Aorta (tissue), 5 donors: Measurements from ENCODE around the gene LAGE3. TPM values are rescaled to one million over a fixed set of nuclear protein-coding genes. Genes with fewer than 3 reads are reported as not detected.

Experiments used
- ATAC-seq: fragments of 200-7000 bp; cut with Tn5 transposase; one replicate; pipeline ENCODE4 v1.9.1; 2022; ENCODE audit warnings: moderate library complexity; ENCODE audit not compliant: low FRiP score
- DNase-seq, 2 donors: peaks; one replicate each; pipeline ENCODE4 v3.0.0-alpha.2; 2020
- H3K27ac ChIP-seq, 2 donors: one replicate each; pipeline ENCODE4 v1.5.1; 2013; ENCODE audit warnings: low read length in 2 of 2, mild to moderate bottlenecking in 2 of 2, moderate library complexity in 2 of 2, control low read depth in 1 of 2, inconsistent platforms in 1 of 2, low read depth in 1 of 2
- H3K27me3 ChIP-seq, 2 donors: one replicate each; pipeline ENCODE4 v1.6.1; 2013; ENCODE audit warnings: control low read depth in 1 of 2, low read length in 1 of 2, mild to moderate bottlenecking in 1 of 2, moderate library complexity in 1 of 2; ENCODE audit not compliant: insufficient read depth in 2 of 2, control insufficient read depth in 1 of 2
- H3K36me3 ChIP-seq, 2 donors: one replicate each; pipeline ENCODE4 v1.6.1; 2013; ENCODE audit warnings: control low read depth in 1 of 2, low read length in 1 of 2, mild to moderate bottlenecking in 1 of 2; ENCODE audit not compliant: insufficient read depth in 2 of 2, control insufficient read depth in 1 of 2
- H3K4me1 ChIP-seq, 2 donors: one replicate each; pipeline ENCODE4 v1.6.1; 2013; ENCODE audit warnings: low read length in 2 of 2, control low read depth in 1 of 2, mild to moderate bottlenecking in 1 of 2, moderate library complexity in 1 of 2; ENCODE audit not compliant: insufficient read depth in 2 of 2, control insufficient read depth in 1 of 2
- H3K4me3 ChIP-seq, 2 donors: one replicate each; pipeline ENCODE4 v1.5.1; 2013; ENCODE audit warnings: low read length in 2 of 2, control low read depth in 1 of 2, mild to moderate bottlenecking in 1 of 2
- H3K9me3 ChIP-seq: one replicate; pipeline ENCODE4 v1.6.1; 2013; ENCODE audit warnings: mild to moderate bottlenecking, low read length; ENCODE audit not compliant: control insufficient read depth
- WGBS, 2 donors: extraction: QIAGEN DNeasy Blood & Tissue Kit; methylation state at CpG; one replicate each; pipeline ENCODE4 v1.1.7; 2013; 5-methylcytosine and 5-hydroxymethylcytosine counted together
- intact Hi-C, 2 donors: fragments of 100-400 bp; cut with DNase I; formaldehyde crosslinking; loops; one replicate each; pipeline versions ENCODE4 v1.14.2 to v1.15.0; 2022
- microRNA-seq, 2 donors: library from miRNA; unstranded; fragments of <30 nt; microRNA quantifications; one replicate each; pipeline ENCODE4 v1.2.0, GENCODE V29; 2020
- polyA plus RNA-seq, 2 donors: library from polyadenylated mRNA; stranded (reverse); fragments of 200-250 nt; gene quantifications; one replicate each; pipeline ENCODE4 v1.2.3, GENCODE V29; 2013
- total RNA-seq, 2 donors: library from RNA; stranded (reverse); fragmentation: NEBNext Ultra II Directional; extraction: Animal tissue kit (Norgen Biotek cat#: 25700); gene quantifications; one replicate each; pipeline ENCODE4 v1.2.1, GENCODE V29; 2021
- donor health status: healthy with polysubstance abuse.
- donor health status: Bipolar disorder and iron deficiency.
- donor health status: DM: no; HTN: no; CAD: no.
- donor health status: DM: no; HTN: no; CAD: no.
- donor health status: DM: yes; HTN: yes; CAD: no.

Gene LAGE3
- total and polyA plus RNA-seq, 4 donors, result 3.5 to 9.1 (median 7.1) TPM

DNA sequence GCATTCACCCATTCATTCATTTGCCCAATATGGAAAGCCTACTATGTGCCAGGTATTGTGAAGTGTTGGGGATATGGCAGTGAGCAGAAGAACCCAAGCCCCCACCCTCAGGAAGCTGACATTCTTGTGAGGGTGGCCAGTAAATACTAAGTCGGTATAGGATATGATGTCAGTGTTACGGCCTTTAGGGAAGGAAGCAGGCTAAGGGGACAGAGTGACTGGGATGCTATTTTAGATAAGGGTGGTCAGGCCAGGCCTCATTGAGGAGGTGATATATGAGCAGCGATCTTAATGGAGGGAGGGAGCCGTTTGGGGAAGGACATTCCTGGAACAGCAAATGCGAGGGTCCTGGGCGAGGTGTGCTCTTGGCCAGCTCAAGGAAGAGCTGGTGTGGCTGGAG, 48.6 kb downstream of the LAGE3 start:
- Histone ChIP-seq H3K36me3 (peaks cover 0 to 2% of the 10 kb centered on the region in 2 donors), H3K4me3 (no peak overlapping the region), H3K4me1 (no peaks in the 10 kb centered on the region), H3K27ac (no peak overlapping the region), H3K9me3 (no peaks in the 10 kb centered on the region), H3K27me3 (no peaks in the 10 kb centered on the region)
- WGBS, 2 donors, result 69 to 77% methylated on average over 6 of the region's 6 CpGs
- intact Hi-C loops, result no loop called here
- ATAC-seq (no peak), DNase-seq (no peak)

DNA sequence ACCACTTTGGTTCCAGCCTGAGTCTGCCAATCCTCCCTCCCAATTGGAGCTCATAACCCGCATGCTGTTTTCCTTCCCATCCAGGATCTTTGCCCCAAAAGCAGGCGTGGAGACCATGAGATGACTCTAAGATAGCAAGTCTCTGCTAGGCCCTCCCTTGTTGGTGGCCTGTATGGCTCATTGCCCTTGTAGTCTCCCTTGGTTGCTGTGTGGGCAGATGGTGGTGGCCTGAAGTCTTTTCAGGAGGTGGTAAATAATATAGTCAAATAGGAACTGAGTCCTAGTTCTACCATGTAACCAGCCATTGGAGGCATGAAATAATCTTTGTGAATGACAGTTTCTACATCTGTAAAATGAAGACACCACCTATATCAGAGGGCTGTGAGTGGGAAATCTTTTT, 49.4 kb downstream of the LAGE3 start:
- Histone ChIP-seq H3K36me3 (peaks cover 0 to 2% of the 10 kb centered on the region in 2 donors), H3K9me3 (no peaks in the 10 kb centered on the region), H3K27ac (no peak overlapping the region), H3K27me3 (no peaks in the 10 kb centered on the region), H3K4me1 (no peaks in the 10 kb centered on the region), H3K4me3 (no peak overlapping the region)
- DNase-seq, result no peak
- intact Hi-C loops, result no loop called here
- WGBS, 2 donors, result 66% methylated on average over 2 of the region's 2 CpGs
- no peak for ATAC-seq

DNA sequence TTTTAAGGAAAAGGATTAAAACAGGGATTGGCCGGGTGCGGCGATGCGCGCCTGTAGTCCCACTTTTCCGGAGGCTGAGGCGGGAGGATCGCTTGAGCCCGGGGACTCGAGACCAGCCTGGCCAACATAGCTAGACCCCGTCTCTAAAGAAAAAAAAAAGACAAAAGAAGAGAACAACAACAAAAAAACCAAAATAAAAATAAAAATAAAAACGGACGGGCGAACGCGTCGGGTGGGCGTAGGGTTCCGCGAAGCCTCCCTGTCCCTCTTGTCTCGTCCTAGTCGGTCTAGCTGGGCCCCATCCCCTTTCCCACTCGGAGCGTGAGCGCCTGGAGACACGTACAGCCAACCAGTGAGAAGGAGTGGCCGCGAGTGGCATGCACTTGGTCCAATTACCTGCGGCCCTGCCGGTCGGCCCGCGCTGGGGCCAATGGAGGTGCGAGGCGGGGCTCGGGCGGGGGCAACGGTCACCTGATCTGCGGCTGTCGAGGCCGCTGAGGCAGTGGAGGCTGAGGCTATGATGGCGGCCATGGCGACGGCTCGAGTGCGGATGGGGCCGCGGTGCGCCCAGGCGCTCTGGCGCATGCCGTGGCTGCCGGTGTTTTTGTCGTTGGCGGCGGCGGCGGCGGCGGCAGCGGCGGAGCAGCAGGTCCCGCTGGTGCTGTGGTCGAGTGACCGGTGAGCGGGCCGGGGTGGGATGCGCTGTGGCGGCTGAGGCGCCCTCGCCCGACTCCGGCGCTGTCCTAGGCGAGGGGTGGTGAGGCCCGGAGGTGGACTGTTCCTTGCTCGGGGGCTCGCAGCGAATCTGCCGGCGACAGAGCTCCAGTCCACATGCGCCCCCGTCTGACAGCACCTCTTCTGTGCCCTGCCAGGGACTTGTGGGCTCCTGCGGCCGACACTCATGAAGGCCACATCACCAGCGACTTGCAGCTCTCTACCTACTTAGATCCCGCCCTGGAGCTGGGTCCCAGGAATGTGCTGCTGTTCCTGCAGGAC, 50.6 kb downstream of the LAGE3 start, which contains the start of gene ATP6AP1:
Gene ATP6AP1 (plus strand): TSS at position 502 of the 996 bp plus-strand sequence. CDS start 16 bp downstream, at position 518.
- H3K4me3 ChIP-seq, result peak within 1 kb of the TSS; percentile 1 to 42
- ATAC-seq (peak; percentile 95), DNase-seq (peak; percentile 96)
- intact Hi-C loops, result no loop called here
- 8 to 41% methylated on average over 68 to 87 of the region's 87 CpGs for WGBS, 2 donors
- peaks cover 0 to 2% of the 10 kb centered on the region in 2 donors for H3K36me3 ChIP-seq
- no peaks in the 10 kb centered on the region for H3K9me3 ChIP-seq
- no peak within 1 kb of the TSS for H3K27ac ChIP-seq
- no peaks in the 10 kb centered on the region for H3K27me3 ChIP-seq
- no peaks in the 10 kb centered on the region for H3K4me1 ChIP-seq

Small RNA genes lying within 50 kb of the gene (microRNA-seq; reads per million reads assigned to microRNA genes)
- gene MIR6858, result 0.60 to 0.99 reads per million in 2 donors

Other genes starting within 250 kb of the LAGE3 start
- not detected for gene OPN1MW3, start 221.7 kb downstream of the LAGE3 start, total RNA-seq
- gene OPN1MW3, start 221.7 kb downstream of the LAGE3 start, polyA plus RNA-seq, result not detected
- not detected for gene TEX28, start 184.2 kb downstream of the LAGE3 start, total RNA-seq
- not detected for gene TEX28, start 184.2 kb downstream of the LAGE3 start, polyA plus RNA-seq
- under 1 TPM; 0.23 to 0.24 TPM for gene TKTL1, start 183.5 kb downstream of the LAGE3 start, total RNA-seq
- gene TKTL1, start 183.5 kb downstream of the LAGE3 start, polyA plus RNA-seq, result not detected
- gene FLNA, start 104.6 kb downstream of the LAGE3 start, total RNA-seq, result 1,000 to 10,000 TPM; 4,329 to 7,587 TPM
- gene FLNA, start 104.6 kb downstream of the LAGE3 start, polyA plus RNA-seq, result 1,000 to 10,000 TPM in 1 of 2 donors, 100 to 1,000 TPM in 1; 515 to 7,857 TPM
- gene EMD, start 100.0 kb downstream of the LAGE3 start, total RNA-seq, result 10 to 100 TPM; 49.9 to 73.1 TPM
- 100 to 1,000 TPM in 1 of 2 donors, 10 to 100 TPM in 1; 97.7 to 157 TPM for gene EMD, start 100.0 kb downstream of the LAGE3 start, polyA plus RNA-seq
- 1,000 to 10,000 TPM; 2,525 to 2,861 TPM for gene RPL10, start 80.9 kb downstream of the LAGE3 start, total RNA-seq
- gene RPL10, start 80.9 kb downstream of the LAGE3 start, polyA plus RNA-seq, result 1,000 to 10,000 TPM; 7,028 to 7,505 TPM
- gene DNASE1L1, start 70.0 kb downstream of the LAGE3 start, total RNA-seq, result 10 to 100 TPM; 25.9 to 29.0 TPM
- gene DNASE1L1, start 70.0 kb downstream of the LAGE3 start, polyA plus RNA-seq, result 10 to 100 TPM; 37.3 to 46.2 TPM
- 10 to 100 TPM; 30.8 to 59.6 TPM for gene TAFAZZIN, start 67.7 kb downstream of the LAGE3 start, total RNA-seq
- 100 to 1,000 TPM in 1 of 2 donors, 1 to 10 TPM in 1; 5.5 to 129 TPM for gene TAFAZZIN, start 67.7 kb downstream of the LAGE3 start, polyA plus RNA-seq
- gene ATP6AP1, start 50.6 kb downstream of the LAGE3 start, total RNA-seq, result 10 to 100 TPM; 63.3 to 63.5 TPM
- gene ATP6AP1, start 50.6 kb downstream of the LAGE3 start, polyA plus RNA-seq, result 10 to 100 TPM; 44.1 to 77.5 TPM
- 100 to 1,000 TPM; 124 to 130 TPM for gene GDI1, start 42.1 kb downstream of the LAGE3 start, total RNA-seq
- gene GDI1, start 42.1 kb downstream of the LAGE3 start, polyA plus RNA-seq, result 100 to 1,000 TPM in 1 of 2 donors, 10 to 100 TPM in 1; 77.0 to 209 TPM
- gene FAM50A, start 35.1 kb downstream of the LAGE3 start, total RNA-seq, result 10 to 100 TPM; 57.1 to 62.9 TPM
- gene FAM50A, start 35.1 kb downstream of the LAGE3 start, polyA plus RNA-seq, result 100 to 1,000 TPM; 138 to 246 TPM
- 10 to 100 TPM; 59.4 to 79.1 TPM for gene PLXNA3, start 21.0 kb downstream of the LAGE3 start, total RNA-seq
- 10 to 100 TPM in 1 of 2 donors, 1 to 10 TPM in 1; 6.5 to 39.7 TPM for gene PLXNA3, start 21.0 kb downstream of the LAGE3 start, polyA plus RNA-seq
- gene UBL4A, start 7.3 kb upstream of the LAGE3 start, total RNA-seq, result 10 to 100 TPM; 20.5 to 27.2 TPM
- gene UBL4A, start 7.3 kb upstream of the LAGE3 start, polyA plus RNA-seq, result 10 to 100 TPM; 24.3 to 26.6 TPM
- 10 to 100 TPM; 24.2 to 27.7 TPM for gene SLC10A3, start 11.3 kb upstream of the LAGE3 start, total RNA-seq
- gene SLC10A3, start 11.3 kb upstream of the LAGE3 start, polyA plus RNA-seq, result 10 to 100 TPM; 16.8 to 38.8 TPM
- 10 to 100 TPM; 26.1 to 34.5 TPM for gene FAM3A, start 37.0 kb upstream of the LAGE3 start, total RNA-seq
- 100 to 1,000 TPM in 1 of 2 donors, 10 to 100 TPM in 1; 41.4 to 101 TPM for gene FAM3A, start 37.0 kb upstream of the LAGE3 start, polyA plus RNA-seq
- 10 to 100 TPM; 66.2 to 70.9 TPM for gene G6PD, start 67.6 kb upstream of the LAGE3 start, total RNA-seq
- 10 to 100 TPM; 19.7 to 61.8 TPM for gene G6PD, start 67.6 kb upstream of the LAGE3 start, polyA plus RNA-seq
- gene IKBKG, start 68.3 kb upstream of the LAGE3 start, total RNA-seq, result 10 to 100 TPM; 30.3 to 31.8 TPM
- 10 to 100 TPM; 12.0 to 51.3 TPM for gene IKBKG, start 68.3 kb upstream of the LAGE3 start, polyA plus RNA-seq
- not detected for gene CTAG1A, start 105.9 kb upstream of the LAGE3 start, total RNA-seq
- gene CTAG1A, start 105.9 kb upstream of the LAGE3 start, polyA plus RNA-seq, result not detected
- gene CTAG1B, start 140.0 kb upstream of the LAGE3 start, total RNA-seq, result not detected
- gene CTAG1B, start 140.0 kb upstream of the LAGE3 start, polyA plus RNA-seq, result not detected
- not detected for gene CTAG2, start 174.3 kb upstream of the LAGE3 start, total RNA-seq
- 10 to 100 TPM in 1 of 2 donors, not detected in 1; 11.0 TPM for gene CTAG2, start 174.3 kb upstream of the LAGE3 start, polyA plus RNA-seq